SKM-1 (cell line): Measurements from ENCODE around the gene RTP1.
A peak's percentile ranks its signal among the peaks of the same experiment; 100 is the strongest.
"Not testable (repeated sequence)": the region's sequence is repeated elsewhere in the genome, so short reads cannot be mapped to it uniquely, and the experiment has no call there.

Experiments used
- DNase-seq: peaks from one replicate; lab custom pipeline; 2025; ENCODE audit not compliant: unreplicated experiment; lab: John Stamatoyannopoulos, UW

Gene RTP1, protein sequence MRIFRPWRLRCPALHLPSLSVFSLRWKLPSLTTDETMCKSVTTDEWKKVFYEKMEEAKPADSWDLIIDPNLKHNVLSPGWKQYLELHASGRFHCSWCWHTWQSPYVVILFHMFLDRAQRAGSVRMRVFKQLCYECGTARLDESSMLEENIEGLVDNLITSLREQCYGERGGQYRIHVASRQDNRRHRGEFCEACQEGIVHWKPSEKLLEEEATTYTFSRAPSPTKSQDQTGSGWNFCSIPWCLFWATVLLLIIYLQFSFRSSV

DNA sequence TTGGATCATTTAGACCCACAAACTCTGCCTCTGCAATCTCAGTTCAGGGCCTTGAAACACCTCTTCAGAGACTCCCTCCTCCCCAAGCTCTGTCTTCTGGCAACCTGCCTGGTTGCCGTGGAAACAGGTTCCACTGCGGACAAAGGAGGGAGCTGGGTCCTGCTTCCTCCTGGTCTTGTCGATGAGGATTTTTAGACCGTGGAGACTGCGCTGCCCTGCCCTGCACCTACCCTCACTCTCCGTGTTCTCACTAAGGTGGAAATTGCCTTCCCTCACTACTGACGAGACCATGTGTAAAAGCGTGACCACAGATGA, at the start of gene RTP1:
Gene RTP1, plus strand, starts transcription at position 152 of the 315 bp plus-strand sequence. Its CDS starts 30 bp downstream, at position 182.
- no peak for DNase-seq

DNA sequence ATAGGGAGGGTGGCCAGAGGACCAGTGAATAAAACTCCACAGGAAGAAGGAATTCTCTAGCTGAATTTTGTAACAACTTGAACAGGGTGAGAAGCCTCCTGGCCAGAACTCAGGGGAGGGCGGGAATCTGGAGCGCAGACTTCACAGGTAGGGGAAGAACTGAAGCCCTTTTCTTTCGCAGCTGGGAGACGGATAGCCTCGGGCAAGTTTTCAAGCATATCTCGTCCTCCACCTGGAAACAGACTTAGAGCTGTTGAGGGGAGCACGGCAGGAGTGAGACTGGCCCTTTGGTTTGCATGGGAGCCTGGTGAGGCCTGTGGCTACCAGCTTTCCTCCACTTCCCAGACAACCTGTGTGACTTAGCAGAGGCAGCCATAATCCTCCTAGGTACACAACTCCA, 47.1 kb upstream of the RTP1 start:
- DNase-seq: no peak

DNA sequence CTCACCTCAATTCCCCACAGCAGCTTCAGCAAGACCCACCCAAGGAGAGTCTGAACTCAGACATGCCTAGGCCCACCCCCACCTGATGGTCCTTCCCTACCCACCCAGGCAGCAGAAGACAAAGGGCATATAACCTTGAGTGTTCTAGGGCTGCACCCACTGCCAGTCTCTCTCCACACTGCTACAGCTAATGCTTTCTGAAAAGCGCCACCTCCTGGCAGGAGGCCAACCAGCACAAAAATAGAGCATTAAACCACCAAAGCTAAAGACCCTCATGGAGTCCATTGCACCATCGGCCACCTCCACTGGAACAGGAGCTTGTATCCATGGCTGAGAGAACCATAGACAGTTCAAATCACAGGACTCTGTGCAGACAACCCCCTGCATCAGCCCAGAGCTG, 46.7 kb upstream of the RTP1 start:
- no peak for DNase-seq

DNA sequence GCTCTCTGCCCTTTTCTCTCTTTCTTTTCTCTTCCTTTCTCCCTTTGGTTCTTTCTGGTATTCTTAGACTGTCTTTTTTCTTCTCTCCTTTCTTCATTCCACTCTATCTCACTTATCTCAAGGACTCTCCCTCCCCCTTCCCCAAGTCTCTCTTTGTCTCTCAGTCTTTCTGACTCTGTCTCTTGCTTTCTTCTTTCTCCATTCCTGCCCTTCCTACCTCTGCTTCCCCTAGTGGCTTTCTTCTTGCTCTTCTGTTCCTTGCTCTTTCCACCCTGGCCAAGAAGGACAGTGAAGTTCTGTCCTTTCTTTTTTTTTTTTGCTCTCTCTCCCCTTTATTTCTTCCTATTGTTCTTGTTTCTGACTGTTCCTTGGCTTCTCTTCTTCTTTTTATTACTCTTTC, 35.7 kb upstream of the RTP1 start:
- DNase-seq: no peak

DNA sequence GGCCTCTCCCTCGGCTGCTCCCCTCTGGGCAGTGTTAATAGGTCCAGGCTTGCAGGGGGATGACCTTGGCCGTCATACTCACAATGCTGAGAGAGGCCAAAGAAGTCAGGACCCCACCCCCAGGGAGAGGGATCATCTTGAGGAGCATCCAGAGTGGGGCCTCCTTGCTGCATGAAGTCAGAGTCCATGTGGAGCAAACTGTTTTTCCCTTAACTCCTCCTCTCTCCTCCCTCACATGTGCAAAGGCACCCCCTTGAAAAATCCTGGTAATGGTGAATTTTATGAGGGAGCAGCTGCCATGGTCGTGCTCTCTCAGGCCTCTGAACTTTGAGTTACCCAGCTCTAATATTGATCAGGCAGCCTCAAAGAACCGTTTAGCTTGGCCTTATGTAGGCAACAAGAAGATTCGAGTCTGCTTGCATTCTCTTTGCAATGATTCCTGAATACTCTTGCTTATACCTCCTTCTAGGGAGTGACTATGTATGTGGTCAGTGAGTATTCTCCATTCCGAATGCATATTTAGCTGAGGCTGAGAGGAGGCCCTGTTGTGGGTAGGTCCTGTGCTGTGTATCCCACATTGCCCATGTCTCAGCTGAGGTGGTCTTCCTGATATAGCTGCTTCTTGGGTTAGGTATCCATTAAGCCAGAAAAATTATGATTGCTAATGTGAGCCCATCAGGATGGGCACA, 34.9 kb upstream of the RTP1 start:
- no peak for DNase-seq

DNA sequence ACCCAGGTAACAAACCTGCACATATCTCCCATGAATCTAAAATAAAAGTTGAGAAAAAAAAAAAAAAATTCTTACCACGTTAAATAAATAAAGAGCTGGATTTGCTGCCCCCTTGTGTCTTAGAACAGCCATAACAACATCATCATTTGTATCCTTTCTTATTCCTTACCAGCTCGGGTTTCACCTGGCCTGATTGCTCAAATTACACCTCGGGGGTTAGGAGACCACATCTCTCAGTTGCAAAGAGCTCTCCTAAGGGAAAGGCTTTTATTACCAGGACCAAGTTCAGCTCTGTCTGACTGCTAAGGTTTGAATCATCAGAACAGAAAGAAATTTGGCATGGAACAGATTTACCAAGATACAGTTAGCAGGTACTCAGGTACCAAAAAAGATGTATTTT, 32.1 kb upstream of the RTP1 start:
- peak; percentile 39 for DNase-seq

DNA sequence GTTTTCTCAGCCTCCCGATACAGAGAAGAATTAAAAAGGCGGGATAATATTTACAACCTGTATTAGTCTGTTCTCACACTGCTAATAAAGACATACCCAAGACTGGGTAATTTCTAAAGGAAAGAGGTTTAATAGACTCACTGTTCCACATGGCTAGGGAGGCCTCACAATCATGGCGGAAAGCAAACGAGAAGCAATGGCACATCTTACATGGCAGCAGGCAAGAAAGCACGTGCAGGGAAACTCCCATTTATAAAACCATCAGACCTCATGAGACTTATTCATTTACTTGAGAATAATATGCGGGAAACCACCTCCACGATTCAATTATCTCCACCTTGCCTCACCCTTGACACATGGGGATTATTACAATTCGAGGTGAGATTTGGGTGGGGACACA, 30.5 kb upstream of the RTP1 start:
- DNase-seq: no peak

DNA sequence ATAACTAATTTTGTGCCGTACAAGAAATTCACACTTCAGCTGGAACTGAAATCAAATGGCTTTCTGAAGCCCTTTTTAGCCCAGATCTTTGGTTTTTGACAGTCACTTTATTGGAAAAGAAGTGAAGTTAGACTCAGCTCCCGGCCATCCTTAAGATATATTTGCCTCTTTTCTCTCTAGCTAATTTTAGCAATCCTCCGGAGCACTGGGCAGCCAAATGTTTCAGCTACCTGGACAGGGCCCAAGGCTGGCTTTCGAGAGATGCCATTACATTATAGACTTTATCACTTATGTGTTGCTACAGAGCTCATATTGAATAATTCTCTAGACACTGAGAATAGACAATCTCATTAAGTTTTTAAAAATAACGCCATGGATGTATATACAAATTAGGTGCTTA, 29.5 kb upstream of the RTP1 start:
- DNase-seq: no peak

DNA sequence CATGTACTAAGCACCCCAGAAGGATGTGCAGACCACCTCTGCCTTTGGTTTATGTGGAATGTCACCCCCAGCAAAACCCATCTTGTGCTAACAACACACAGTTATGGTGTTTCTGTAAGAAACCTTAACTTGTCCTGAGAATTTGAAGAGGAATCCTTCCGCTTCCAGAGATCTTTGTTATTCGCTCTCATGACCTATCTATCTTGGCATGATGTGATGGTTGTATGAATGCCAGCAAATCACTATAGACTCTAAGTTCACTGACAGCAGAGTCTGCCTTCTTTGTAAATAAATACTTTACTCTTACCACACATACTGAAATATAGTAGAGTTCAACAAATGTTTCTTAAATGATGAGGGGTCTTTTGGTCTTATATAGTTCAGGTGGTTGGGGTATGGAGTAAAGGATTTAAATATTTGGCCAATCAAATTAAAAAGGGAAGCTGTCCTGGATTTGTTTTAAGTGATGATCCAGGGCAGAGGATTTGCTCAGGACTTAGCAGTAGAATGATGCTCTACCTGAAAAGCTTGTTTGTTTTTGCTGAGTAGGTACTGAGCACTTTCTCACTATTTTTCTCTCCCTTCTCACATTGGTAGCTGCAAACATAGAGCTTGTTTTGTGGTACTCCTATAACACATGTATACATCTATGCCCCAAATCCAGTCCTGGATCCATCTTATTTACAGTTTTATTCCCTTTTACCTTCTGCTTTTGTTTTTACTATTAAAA, 27.9 kb upstream of the RTP1 start:
- DNase-seq: no peak

DNA sequence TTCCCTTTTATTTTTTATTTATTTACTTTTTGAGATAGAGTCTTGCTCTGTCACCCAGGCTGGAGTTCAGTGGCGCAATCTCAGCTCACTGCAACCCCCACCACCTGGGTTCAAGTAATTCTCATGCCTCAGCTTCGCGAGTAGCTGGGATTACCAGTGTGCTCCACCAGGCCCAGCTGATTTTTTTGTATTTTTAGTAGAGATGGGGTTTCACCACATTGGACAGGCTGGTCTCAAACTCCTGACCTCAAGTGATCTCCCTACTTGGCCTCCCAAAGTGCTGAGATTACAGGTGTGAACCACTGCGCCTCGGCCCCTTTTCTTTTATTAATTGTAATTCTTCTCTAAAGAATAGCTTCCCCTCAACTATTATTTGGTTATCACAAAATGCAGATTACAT, 26.4 kb upstream of the RTP1 start:
- not testable (repeated sequence) for DNase-seq

DNA sequence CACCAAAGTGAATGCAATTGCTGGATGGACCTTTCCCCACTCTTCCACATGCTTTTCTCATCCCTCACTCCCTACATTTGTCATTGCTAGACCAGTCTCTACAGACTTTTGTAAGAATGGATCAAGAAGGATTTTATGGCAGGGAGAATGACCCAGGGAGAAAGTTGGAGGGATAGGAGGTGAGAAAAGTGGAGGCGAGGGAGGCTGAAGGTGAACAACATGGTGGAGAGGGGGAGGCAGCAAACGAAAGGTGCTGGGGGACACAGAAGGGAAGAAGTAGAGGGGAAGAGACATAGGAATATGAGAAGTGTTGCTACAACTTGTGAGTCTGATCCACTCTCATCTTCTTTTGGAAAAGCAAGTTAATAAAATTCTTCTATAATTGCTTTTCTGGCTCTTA, 24.4 kb upstream of the RTP1 start:
- no peak for DNase-seq

DNA sequence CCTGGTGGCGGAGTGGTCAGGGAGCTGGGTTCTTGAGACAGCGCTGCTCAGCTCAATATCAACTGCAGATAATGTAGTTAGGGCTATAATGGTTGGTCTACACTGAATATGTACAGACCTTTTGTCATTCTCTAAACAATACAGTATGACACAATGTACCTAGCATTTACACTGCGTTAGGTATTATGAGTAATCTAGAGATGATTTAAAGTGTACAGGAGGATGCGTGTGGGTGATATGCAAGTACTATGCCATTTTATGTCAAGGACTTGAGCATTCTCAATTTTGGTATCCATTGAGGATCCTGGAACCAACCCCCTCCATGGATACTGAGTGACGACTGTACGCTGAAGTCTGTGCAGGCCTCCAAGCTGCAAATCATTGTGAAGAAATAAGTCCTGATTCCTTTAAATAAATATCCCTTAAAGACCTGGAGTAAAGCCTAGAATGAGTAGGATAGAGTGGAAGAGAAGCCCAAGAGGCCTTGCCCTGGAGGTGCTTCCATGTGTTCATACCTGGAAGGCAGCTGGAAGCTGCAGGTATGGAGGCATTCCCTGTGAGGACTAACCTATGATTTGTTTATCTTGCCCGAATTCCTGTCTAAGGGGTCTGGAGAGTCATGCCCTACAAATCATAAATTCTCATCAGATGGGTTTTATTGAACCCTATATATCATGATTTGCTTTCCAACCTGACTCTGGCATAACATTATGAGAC, 15.7 kb upstream of the RTP1 start:
- no peak for DNase-seq

DNA sequence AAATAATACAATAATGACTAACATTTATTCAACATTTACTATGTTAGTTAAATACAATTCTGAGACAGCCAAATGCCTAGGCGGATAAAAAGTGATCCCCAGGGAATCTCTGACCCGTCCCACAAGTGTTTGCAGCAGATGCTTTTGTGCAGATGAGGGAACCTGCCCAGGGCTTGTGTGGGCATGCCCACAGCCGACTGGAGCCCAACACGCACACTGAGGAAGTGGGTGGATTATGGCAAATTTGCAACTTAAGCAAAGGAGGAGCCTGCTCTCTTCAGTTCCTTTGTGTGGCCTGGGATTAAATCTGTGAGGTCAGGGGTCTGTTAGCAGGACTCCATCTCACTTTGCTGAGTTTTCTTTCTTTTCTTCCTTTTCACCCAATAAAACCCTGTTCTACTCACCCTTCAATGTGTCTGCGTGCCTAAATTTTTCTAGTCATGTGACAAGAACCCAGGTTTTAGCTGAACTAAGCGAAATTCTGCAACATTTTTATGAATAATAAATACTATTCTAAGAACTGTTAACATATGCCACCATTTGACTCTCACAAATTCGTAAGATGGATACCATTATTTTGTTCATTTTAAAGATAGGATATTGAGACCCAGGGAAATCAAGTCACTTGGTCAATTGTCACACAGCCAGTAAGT, 13.9 kb upstream of the RTP1 start:
- DNase-seq: peak; percentile 42

DNA sequence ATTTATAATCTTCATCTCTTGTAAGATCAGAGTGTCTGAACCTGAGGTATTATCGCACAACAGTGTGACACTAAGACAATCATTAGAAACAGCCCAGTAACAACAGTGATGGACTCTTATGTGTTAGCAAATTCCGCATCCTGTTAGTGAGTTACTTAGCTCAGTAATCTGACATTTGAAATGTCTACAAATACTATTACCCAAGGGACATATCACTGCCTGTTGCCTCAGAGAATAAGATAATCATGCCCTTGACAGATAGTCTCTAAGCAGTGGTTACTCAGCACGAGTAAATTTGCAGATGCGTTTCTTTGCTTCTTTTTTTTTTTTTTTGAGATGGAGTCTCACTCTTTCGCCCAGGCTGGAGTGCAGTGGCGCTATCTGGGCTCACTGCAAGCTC, 13.4 kb upstream of the RTP1 start:
- no peak for DNase-seq

DNA sequence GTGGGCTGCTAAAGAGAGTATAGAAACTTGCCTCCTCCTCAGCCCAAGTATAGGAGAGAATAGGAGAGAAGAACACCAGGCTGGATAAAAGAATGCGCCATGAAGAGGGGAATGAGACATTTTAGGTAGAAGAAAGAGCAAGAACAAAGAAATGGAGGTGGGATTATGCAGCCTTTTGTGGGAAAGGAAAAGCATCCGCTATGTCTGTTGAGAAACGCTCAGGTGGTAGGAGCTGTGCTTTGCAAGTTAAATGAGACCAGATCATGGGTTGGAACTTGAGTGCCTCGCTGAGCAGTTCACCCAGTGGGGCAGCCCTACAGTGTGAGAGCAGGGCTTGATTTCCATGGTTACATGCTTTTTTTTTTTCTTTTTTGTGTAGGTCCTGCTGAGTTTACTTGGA, 11.5 kb upstream of the RTP1 start:
- no peak for DNase-seq

DNA sequence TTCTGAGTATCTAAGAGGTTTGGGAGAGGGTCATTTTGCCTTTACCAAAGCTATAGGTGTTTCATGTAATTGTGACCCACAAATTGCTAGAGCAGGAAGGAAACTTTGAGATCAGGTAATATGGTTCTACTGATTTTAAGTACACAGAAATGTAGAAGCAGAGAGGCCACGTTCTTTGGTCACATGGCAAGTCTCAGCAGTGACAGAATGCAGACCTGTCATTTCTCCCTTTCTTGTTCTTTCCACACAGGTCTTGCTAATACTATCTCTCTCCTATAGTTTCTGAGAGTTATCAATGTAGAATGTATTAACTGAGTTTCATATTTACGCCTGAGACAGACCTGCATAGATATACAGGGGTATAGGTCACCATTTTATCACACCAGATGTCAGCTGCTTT, 10.9 kb upstream of the RTP1 start:
- no peak for DNase-seq

DNA sequence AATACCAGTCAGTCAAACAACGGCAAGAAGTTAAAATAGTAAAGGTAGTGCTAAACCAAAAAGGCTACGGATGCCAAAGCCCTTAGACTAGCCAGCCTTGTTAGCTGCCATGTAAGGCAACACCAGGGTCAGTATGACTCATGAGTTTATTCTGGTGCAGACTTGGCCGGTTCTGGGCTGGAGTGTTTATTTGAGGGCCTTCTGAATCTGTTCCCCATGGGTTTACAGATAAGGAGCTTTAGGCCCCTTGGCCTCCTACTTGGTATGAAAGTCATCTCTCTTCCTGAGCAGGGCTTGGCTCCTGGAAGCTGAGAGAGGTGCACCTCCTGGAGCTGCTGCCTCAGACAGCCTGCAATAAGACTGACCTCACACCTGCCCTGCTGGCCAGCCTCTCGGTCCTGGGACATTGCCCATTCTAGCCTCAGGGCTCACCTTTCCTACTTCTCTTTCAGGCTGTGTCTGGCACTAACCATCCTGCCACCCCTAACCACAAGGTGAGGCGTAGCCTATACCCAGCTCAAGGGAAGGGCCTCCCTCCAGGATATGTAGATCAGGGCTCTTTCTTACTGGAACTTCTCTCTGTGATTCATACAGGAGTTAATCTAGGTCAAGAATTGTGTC, 10.4 kb upstream of the RTP1 start:
- DNase-seq: no peak

DNA sequence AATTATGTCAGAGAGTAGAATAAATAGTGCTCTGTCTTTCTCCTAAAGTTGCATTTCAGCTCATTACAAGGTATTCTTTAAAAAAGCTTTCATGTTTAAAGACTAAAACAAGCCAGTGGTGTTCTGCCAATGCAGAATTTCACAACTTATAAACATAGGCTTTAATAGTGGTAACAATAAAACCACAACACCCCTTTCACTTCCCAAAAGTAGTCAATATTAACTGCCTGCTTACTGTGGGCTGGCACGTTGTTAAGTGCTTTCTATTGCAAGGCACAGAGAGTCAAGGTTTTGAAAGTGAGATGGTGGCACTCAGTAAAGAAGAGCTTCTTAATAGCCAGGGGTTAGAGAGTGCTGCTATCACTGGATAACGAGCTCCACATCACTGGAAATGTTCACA, 8.4 kb upstream of the RTP1 start:
- DNase-seq: no peak

DNA sequence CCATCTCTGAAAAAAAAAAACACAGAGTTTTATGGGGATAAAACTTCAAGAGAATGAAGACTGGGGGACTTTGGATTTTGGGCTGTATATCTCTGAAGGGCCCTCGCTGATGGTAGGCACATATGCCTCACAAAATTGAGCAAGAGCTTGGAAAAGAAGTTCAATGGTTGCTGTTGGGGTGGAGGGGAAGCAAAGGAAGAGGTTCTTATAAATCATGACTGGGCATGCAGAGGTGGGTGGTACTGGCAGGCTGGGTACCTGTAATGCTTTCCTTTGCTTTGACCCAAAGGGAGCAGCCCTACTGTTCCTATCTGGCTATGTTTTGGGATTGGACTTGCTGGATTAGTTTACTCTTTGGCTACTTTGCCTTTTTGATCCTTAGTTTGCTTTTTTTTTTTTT, 6.0 kb upstream of the RTP1 start:
- DNase-seq: no peak

DNA sequence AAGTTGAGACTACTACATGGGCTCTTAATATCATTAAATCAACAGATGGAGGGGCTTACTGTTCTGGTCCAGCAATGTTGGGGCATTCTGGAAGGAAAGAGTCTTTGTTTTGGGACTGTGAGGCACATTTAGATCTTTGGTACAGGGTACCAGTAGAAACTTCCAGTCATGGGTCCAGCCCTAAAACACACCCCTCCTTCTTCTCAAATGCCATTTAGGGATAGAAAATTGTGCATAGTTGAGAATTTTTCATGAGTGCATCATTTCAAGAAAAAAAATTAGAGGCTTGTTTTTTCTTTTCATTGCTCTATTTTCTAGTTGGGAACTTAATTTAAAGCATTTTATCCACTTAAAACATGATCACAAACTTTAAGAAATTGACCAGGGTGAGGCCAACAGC, 4.1 kb upstream of the RTP1 start:
- no peak for DNase-seq
